ENCODE results near the gene MACROH2A1. TPM values are rescaled to one million over a fixed set of nuclear protein-coding genes. Genes with fewer than 3 reads are reported as not detected.

MACROH2A1 gene
- total RNA-seq, 1 donor from 2014 or later, result 42.9 TPM

DNA sequence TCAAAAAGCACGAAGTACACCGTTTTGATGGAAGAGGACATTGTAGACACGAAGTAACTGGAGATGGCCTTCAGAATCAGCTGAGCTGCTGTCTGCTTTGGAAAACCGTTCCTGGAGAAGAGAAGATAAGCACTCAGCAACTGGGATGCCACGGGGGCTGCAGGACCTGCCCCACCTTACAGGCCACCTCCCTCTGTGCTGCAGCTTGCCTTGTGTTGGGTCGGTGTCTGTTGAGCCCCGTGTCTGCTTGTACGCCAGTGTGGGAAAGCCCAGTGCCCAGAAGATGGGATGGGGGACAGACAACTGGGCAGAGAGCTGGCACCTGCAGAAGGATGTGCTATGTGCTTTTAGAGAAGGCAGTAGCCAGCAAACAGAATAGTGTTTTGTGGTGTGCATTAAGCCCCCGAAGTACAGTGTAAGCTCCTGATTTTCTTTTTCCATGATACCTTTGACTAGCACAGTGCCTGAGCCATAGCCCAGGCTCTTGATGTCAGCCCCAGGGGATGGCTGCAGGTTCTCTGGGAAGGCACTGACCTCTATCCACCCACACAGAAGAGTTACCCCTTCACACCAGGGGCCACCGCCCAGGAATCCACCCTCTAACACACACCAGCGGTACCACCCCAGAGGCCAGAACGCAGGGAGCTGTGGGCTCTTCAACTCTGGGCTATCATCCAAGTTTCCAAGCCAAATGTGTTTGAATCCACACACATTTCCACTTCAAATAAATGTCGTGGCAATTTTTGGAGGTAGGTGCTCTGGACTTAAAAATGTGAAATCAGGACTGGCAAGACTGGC lies 63.8 kb downstream of the MACROH2A1 start:
- no peak for ATAC-seq
- no peak for DNase-seq (ENCODE audit: low spot score)

DNA sequence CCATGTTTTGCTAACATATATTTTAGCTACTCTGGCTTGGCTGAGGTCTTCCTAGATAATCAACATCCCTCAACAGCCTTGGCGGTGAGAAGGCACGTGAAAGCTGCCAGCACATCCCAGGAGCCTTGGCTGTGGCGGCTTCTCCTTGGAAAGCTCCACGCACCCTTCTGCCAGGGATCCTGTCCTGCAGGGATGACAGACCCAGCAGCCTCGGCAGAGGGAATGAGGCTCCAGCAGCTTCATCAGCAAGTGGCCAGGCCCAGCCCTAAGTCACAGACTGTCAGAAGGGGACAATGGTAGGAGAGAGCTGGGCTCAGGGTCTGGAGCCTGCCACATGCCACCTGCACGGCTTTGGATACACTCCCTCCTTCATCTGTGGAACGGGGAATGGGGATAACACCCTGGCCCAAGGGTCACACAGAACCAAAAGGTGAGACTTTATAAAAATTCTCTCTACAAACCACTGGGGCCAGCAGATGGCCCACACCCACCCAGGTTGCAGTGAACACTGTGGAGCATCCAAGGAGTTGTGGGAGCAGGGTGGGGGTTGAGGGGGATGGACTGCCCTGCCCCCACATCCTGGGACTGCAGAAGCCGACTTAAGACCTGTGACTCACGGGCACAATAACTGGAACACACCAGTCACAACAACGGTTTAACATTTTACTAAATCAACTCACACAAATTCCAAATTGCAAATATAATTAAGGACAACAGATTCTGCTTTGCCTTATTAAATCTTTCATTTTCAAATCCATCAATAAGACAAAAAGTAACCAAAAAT lies 65.1 kb downstream of the MACROH2A1 start:
- no peak for DNase-seq (ENCODE audit: low spot score)
- no peak for ATAC-seq

DNA sequence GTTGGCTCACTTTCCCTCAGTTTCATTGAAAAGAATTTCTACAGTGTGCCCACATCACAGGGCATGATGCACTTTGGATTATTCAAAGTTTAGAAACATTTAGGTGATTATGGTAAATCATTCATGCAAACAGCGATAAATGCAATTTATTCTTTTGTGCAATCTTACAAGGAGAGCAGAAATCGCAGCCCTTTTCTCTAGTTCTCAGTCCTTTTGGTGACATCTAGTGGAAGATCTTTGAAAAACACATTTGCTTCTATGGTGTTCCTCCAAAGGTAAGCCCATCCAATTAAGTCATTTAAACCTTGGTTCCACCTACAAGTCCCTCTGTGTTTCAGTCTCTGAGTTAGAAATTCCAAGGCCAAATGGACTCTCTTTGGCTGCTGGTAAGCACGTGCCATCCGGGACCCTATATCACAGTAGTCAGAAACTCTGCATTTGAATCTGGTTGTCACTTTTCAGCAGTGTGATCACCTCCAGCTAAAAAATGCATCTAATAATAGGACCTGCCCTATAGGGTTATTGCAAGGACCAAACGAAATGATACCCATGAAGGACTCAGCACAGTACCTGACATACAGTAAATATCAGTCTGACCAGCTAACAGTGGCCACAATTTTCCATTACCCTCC lies 66.4 kb downstream of the MACROH2A1 start:
- ATAC-seq (peak; percentile 72), DNase-seq (ENCODE audit: low spot score) (no peak)

DNA sequence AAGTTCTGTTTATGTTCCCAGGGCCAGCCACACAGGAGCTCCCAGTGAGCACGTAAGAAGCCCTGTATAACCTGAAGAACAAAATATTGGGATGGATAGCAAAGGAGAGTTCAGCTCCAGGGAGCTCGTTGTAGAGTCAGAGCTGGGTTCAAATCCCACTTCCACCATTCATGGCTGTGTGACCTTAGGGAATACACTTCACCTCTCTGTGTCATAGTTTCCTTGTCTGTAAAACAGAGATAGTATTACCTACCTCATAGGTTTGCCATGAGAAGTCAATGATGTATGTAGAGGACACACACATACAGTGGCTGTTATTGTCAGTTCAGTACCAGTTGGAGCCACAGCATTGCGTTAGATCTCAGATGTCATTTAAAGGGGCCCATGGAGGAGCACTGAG lies 67.4 kb downstream of the MACROH2A1 start:
- no peak for DNase-seq (ENCODE audit: low spot score)
- no peak for ATAC-seq

DNA sequence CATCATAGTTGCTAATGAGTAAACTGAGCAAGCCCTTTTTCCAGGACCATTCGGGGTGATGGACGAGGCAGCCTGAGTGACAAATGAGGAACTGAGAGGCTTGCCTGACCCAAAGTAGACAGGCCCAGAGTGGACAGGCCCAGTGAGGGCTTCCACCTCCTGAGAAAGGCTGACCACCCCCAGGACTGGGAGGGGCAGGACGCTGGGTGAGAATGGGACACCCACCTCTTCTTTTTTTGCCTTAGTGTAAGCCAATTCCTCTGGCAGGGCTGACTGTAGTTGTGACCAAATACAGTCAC lies 68.3 kb downstream of the MACROH2A1 start:
- ATAC-seq (no peak), DNase-seq (ENCODE audit: low spot score) (no peak)

DNA sequence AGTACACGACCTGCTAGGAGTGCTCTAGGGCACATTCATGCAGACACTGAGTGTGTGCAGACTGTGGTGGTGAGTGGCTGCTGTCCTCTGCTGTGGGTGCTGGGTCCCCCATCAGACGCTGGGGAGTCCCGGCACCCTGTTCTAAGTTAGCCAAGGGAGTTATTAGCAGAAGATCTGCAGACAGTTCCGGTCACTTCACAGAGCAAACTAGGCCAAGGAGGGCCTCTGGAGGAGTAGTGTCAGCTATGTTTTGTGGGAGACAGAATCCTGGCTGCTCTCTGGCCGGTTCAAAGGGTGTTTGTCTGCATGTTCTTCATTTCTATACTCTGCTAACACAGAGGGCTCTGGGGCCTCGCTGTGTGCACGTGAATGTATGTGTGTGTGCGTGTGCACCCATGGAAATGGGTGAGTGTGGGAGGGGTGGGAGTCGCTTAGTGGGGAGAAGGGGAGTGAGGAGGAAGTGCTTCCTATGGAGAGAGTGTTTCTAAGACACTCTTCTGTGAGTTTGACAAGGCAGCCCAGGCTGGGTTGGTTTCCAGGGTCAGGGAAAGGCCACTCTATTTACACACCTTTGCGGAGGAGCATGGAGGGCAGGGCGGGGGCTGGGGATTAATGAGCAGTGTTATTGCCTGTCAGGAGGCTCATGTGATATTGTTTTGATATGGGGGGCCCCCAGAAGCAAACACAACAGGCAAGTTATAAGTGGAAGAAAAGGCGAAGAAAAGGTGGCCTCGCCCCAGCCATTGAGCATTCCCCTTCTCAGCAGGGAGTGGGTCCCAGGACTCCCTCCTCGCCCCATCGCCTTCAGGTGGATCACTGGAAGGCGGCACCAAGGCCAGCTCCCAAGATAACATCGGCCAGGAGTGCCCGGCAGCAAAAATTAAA lies 68.9 kb downstream of the MACROH2A1 start:
- DNase-seq (ENCODE audit: low spot score), result no peak
- ATAC-seq, result no peak

DNA sequence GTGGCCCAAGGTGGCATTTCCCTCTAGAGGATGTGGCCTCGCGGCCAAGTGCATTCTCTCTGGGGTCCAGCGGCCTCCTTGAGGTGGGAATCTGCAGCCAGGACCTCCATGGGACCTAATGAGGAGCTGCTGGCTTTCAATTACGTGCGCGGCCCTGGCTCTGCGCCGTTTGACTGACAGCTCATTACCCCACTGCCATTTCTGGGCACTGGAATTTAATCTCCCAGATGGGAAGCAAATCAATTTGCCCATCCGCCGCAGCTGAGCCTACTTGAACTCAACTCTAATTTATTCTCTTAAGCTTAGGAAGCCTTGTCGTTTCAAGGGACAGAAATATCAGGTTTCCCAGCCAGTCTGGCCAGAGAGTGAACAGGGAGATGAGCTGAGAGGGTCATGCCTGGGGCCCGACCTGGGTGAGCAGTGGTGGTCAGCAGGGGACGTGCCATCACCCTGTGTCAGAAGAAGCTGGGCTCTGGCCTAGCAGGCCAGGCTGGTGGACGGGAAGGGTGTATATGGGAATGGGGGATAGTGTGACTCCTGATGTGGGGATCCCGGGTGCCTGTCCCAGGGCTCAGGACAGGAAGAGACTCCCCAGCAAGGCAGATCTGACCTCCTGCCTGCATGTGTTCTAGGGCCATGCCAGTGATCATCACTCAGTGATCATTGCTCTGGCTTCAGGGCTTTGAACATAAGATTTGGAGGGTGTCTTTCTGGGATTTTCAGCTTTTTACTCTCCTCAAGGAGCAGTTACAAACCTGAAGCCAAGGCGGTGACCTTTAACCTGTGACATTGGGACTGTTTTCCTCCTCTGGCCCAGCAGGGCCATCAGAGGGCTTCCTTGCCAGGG lies 69.7 kb downstream of the MACROH2A1 start:
- DNase-seq (ENCODE audit: low spot score), result no peak
- ATAC-seq, result no peak

DNA sequence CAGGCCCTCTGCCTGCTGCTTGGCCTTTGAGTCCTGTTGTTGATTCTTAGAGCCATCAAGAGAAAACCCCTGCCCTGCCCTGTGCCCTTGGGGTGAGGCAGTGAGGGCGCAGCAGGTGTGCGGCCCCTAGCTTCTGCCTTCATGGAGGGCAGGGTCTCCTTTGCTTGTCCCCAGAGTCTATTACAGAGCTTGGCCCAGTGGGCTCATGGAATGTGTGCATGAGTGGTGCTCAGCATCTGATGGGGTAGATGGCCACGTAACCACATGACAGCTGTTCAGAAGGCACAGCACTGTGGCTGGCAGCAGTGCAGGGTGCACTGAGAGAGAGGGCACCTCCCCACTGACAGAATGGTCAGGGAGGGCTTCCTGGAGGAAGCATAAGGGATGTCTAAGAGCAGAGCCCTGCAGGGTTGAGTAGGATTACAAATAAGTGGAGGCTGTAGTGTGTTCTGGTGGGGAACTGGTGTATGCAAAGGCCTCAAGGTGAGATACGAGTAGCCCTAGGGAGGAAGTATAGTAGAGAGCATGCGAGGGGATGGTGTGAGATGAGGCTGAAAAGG lies 70.8 kb downstream of the MACROH2A1 start:
- no peak for ATAC-seq
- DNase-seq (ENCODE audit: low spot score), result no peak

DNA sequence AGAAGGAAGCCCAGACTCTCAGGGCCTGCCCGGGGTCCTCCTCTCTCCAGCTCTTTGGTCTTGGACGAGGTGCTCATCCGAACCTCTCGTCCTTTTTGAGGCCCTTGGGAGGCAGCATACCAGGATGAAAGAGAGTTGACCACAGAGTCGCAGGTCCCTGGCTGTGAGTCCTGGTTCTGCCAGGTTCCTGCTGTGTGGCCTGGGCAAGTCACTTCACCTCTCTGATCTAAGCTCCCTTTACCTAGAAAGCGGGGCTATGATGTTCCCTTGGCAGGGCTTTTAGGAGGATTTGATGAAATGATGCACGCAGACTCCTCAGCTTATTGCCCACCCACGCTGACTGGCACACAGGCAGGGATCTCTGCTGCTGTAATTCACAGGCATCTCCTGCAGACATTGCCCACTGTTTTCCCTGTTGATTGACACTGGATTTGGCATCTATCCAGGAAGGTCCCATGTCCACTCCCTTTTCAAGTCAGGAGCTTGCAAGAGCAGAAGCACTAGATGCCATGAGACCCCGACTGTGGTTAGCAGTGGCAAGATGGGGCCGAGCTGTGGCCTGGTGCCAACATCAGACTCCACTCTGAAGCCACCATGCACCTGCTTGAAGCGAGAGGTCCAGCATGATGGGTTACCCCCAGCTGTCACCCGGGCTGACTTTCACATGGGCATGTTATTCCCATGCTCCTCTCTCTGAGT lies 71.5 kb downstream of the MACROH2A1 start:
- DNase-seq (ENCODE audit: low spot score) (no peak), ATAC-seq (no peak)

DNA sequence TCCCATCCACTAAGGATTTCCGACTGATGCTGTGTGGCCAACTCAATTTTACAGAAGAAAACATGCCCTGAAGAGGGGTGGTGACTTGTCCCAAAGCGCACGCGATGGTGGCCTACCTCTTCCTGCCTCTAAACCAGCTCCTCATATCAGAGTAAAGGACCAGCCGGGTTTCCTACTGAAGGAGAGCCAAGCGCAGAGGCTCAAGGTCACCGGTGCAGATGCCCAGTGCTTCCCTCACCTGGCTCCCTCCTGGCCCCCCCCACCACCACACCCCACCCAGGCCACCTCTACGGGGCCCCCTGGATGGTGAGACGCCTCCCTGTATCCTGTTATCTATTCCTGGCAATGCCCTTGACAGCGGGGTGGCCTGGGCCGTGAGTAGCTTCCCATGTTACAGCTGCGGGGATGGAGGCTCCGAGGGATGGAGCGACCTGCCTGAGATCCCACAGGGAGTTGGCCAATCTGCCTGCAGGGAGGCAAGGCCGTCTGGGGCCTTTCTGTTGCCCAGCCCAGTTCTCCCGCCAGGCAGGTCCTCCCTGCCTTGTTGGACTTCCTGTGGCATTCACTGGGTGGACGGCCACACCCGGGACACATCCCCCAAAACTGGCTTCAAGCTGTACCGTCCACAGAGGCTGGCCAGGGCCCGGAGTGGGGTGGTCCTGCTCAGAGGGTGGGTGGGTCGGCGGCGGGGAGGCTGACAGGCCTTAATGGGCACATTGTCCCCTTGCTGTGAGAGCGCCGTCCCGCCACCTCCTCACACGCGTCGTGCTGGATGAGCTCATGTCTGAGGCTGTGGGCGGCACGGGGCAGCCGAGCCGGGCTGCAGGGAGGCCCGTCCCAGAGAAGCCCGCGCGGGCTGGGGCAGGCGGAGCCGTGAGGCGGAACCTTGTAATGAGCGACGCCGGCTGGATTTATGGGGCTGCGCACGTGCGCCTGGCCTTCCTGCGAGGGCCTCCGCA lies 72.5 kb downstream of the MACROH2A1 start:
- DNase-seq (ENCODE audit: low spot score) (no peak), ATAC-seq (no peak)

DNA sequence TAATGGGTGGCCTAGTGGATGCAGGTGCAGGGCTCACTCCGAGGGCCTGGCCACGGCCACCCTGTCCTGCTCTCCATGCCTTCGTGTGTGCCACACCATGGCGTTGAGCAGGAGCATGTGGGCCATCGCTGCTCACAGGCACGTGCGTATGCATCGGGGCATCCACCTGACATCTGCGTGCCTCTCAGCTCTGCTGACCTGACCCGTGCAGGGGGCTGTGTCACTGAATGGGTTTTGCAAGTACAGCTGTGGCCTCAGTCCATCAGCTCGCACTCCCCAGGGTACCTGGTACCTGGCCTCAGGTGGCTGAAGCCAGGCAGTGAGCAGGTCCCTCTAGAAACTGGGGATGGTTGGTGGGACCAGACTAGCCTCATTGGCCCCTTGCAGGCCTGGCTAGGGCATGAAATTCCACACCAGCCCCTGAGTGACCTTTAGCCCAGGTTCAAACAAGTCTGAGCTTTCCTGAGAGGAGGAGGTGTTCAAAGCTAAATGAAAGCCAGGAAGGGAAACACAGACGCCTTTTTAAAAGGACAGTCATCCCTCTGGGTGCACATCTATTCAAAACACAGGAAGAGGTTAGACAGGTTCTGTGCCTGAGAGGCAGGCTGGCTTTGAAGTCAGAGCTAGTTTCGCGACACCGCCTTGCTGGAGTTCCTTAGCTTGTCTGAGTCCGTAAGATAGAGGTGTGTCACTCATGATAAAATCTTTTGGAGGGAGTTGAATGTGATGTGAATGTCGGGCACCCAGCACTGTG lies 74.0 kb downstream of the MACROH2A1 start:
- no peak for DNase-seq (ENCODE audit: low spot score)
- peak; percentile 10 for ATAC-seq

DNA sequence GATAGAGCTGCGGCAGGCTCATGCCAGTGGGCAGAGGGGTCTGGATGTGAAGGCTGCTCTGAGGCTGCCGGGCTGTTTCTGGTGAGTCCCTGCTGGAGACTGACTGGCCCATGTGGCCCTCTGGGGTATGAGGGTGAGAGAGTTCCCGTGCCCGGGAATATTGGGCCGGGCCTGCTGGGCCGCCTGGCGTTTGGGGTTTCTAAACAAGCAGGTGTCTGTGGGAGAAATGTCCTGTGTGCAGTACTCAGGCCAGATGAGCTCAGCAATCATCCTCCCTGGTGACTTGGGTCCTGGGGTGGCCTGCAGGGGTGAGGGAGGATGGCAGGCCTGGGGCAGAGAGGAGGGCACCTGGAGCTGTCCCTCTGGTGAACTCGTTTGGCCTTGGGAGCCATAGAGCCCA lies 74.9 kb downstream of the MACROH2A1 start:
- ATAC-seq (no peak), DNase-seq (ENCODE audit: low spot score) (no peak)

DNA sequence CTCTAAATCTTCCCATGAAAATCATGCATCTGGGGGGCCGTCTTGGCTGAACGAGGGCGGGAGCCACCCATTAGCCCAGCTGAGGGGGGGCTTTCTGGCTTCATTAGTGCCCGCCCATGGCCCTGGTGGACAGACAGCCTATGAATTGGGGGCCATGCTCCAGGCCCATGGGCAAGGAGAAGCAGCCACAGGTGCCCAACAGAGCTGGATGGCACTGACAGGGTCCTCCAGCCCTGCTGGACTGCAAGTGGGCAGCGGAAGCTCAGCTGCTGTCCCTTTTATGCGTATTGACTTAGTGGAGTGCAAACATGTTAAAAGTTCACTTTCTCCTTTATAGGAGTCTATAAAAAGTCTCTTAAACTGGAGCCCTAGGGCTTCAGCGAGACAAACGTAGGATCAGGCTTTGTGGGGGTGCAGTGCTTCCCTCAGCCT lies 75.3 kb downstream of the MACROH2A1 start:
- ATAC-seq (no peak), DNase-seq (ENCODE audit: low spot score) (peak; percentile 26)

DNA sequence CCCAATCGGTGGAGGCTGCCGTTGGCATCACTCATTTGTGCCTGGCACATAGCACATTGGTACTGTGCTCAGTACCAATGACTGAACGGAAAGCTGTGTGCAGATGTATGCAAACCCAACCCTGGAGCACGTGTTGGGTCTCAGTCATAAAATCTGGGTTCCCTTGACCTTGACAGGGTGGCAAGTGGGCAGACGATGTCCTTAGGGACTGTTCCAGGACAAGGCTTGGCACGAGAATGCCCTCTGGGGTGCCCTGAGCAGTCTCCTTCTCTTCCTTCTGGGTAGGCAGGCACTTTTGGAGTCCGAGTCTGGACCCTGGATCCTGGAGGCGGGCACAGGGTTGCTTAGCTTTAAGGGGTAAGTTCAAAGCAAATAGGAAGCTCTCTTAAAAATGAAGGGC lies 75.8 kb downstream of the MACROH2A1 start:
- ATAC-seq (no peak), DNase-seq (ENCODE audit: low spot score) (peak; percentile 30)

DNA sequence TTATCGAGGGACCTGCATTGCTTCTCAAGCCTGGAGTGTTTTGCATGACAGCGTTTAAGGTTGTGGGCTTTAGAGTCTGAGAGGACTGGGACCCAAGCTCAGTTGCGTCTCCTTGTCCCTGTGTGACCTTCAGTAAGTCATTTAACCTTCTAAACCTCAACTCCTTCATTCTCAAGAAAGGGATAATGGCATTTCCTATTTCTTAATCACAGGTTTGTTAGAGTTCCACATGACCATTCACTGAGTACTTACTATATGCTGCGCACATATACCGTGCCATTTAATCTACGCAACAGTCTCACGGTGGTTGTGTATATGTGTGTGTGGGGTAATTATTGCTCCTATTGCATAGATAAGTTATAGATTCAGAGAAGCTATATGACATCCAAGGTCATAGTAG lies 76.3 kb downstream of the MACROH2A1 start:
- DNase-seq (ENCODE audit: low spot score) (no peak), ATAC-seq (no peak)

DNA sequence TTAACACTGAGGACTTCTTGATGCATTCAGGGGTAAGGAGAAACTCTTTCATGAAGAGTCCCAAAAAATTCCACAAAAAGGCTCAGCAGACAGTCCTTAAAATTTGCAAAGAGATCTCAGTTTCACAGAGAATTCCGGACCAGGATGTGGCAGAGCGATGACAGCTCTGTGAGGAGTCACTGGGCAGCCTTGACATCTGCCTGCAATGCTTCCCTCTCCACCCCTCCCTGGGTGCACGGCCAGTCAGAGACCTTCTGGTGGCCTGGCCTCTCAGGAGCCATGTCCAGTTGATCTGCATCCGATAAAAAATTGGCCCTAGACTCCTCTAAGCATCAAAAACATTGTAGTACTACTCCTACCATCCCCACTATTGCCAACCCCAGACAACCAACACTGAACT lies 76.8 kb downstream of the MACROH2A1 start:
- DNase-seq (ENCODE audit: low spot score), result peak; percentile 14
- no peak for ATAC-seq
